Fibroblast of mammary gland (primary cell): ENCODE data around the gene PDGFA.

Experiments used
- DNase-seq: peaks from one replicate; pipeline ENCODE4 v3.0.0-alpha.2; 2010; ENCODE audit warnings: low read depth
- H3K4me3 ChIP-seq: 2 replicates; pipeline ENCODE4 v1.5.1; 2011; ENCODE audit warnings: low read depth, mild to moderate bottlenecking, low read length, moderate library complexity; ENCODE audit not compliant: control insufficient read depth
- TF ChIP-seq, protein P1 (sequence below): conservative IDR thresholded peaks from 2 replicates; pipeline ENCODE4 v1.5.1; 2011; ENCODE audit warnings: low read depth, low read length, inconsistent platforms; ENCODE audit not compliant: control insufficient read depth, insufficient read depth

The PDGFA gene

DNA sequence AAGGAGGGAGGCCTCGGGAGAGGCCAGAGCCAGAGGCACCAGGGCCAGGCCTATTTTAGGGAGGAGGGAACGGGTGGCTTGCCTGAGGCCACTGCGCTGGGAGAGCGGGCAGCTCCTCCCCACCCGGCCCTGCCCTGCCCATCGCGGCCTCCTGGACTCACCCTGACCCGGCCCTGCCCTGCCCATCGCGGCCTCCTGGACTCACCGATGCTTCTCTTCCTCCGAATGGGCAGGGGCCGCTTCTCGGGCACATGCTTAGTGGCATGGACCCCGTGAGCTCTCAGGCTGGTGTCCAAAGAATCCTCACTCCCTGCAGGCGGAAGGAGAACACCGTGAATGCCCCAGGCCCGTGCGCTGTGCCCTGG lies 7.5 kb downstream of the PDGFA start:
- no peak overlapping the region for H3K4me3 ChIP-seq
- TF ChIP-seq, protein P1, sequence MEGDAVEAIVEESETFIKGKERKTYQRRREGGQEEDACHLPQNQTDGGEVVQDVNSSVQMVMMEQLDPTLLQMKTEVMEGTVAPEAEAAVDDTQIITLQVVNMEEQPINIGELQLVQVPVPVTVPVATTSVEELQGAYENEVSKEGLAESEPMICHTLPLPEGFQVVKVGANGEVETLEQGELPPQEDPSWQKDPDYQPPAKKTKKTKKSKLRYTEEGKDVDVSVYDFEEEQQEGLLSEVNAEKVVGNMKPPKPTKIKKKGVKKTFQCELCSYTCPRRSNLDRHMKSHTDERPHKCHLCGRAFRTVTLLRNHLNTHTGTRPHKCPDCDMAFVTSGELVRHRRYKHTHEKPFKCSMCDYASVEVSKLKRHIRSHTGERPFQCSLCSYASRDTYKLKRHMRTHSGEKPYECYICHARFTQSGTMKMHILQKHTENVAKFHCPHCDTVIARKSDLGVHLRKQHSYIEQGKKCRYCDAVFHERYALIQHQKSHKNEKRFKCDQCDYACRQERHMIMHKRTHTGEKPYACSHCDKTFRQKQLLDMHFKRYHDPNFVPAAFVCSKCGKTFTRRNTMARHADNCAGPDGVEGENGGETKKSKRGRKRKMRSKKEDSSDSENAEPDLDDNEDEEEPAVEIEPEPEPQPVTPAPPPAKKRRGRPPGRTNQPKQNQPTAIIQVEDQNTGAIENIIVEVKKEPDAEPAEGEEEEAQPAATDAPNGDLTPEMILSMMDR: no peak
- DNase-seq: no peak

DNA sequence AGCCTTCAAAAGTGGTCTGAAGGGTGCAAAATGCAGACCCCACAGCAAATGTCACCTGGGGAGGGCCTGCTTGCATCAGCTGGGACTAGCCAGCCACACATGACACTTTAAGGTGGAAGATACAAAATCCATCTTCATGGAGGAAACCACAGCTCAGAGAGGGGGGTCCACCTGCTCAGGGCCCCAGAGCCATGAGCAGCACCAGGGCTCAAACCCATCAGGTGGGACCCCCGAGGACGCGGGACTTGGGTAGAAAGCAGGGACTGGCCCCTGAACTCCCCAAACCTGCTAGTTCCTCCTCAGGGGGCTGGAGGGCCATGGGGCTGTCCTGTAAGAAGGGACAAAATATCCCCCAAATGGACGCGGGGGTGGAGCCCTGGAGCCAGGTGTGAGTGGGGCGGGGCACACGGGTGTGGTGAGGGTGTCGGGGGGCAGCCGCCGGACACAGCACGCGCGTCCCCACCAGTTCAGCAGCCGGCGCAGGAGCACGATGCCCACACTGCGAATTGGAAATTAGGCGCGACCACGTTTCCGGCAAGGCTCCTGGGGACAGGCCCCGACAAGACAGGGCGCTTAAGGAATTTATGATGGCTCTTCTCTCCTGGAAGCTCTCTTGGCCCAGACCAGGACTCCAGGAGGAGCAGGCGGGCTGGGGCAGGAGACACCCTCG lies 8.0 kb downstream of the PDGFA start:
- DNase-seq: no peak
- TF ChIP-seq, protein P1: no peak
- H3K4me3 ChIP-seq: no peak overlapping the region

DNA sequence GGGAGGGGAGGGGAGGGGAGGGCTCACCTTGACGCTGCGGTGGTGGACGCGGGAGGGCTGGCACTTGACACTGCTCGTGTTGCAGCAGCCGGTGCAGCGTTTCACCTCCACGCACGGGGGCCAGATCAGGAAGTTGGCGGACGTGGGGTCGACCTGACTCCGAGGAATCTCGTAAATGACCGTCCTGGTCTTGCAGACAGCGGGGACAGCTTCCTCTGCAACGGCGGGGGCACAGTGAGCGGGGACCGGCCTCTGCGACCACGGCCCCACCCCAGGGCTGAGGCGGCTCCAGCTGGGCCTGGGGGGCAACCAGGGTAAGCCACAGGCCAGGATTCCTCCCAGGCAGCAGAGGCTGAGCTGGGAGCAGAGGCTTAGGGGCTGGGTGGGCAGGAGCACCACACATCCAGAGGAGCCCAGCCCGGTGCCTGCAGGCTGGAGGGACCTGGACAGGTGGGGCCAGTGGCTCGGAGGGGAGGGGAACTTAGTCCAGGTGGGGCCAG lies 8.8 kb downstream of the PDGFA start:
- TF ChIP-seq, protein P1: no peak
- no peak overlapping the region for H3K4me3 ChIP-seq
- no peak for DNase-seq

DNA sequence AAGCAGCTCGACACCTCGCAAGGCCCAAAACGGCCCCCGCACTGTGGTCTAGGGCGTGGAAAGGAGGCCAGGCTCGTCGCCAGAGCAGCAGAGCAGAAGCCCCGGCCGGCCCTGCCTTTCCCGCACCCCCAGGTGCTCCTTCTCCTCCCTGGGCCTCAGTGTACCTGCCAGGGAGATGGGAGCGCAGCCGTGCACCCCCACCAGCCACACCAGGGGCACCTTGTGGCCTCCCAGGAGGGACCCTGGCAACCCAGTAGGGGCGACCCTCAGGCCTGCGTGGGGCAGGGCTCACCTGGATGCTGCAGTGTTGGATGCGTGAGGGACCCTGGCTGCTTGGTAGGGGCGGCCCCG lies 9.5 kb downstream of the PDGFA start:
- TF ChIP-seq, protein P1: no peak
- DNase-seq: no peak
- H3K4me3 ChIP-seq: no peak overlapping the region

DNA sequence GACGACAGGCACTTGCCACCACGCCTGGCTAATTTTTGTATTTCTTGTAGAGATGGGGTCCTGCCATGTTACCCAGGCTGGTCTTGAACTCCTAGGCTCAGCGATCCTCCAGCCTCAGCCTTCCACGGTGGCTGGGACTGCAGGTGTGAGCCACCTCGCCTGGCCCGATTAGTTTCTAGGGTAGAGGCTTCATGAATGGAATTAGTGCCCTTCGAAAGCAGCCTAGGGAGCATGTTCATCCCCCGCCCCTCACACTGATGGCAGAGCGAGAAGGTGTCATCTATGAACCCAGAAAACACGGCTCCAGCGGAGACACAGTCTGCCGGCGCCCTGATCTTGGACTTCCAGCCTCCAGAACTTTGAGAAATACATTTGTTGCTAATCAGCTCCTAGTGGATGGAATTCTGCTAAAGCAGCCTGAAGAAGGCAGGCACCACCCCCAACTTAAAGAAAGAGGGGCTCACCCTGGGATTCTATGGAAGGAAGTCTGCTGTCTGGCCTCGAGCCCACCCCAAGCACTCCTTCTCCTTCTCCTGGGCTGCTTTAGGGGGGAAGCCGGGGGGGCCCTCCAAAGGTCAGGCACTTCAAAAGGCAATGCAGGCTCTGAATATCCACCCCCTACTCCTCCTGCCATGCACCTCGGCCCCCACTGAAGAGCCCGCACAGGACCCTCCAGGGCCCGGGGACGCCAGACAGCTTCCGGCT lies 10.1 kb downstream of the PDGFA start:
- TF ChIP-seq, protein P1: no peak
- DNase-seq: no peak
- H3K4me3 ChIP-seq: no peak overlapping the region

DNA sequence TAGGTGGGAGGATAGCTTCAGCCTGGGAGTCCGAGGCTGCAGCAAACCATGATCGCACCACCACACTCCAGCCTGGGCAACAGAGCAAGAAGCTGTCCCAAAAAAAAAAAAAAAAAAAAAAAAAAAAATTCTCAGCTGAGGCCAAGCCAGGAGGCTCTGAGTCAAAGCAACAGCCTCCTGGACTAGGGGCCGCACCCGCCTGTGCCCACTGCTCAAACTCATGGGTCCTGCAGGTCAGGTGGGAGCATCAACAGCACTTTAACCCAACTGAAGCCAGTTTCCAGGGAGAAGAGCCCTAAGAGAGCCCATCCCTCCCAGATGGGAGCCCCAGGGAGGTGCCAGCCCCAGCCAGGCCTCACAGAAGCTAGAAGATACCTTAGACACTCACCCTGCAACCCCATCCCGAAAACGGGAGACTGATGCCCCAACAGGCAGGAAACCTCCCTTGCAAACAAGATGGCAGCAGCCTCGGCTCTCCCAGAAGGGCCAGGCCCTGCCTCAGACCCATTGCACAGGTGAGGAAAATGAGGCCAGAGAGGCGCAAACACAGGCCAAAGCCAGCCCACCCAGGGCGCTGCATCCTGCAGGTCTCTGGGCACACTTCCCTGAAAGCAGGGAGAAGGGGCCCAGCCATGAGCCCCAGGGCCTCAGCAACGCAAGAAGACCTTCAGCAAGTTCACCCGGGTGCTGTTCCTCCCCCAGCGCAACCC lies 11.0 kb downstream of the PDGFA start:
- DNase-seq: no peak
- no peak overlapping the region for H3K4me3 ChIP-seq
- TF ChIP-seq, protein P1: no peak
